Cardiac muscle cell (in vitro differentiated cells and primary cell): ENCODE data around the gene XPC. TPM values are rescaled to one million over a fixed set of nuclear protein-coding genes. Genes with fewer than 3 reads are reported as not detected.

ENCODE experiments used
- DNase-seq, 2 donors: peaks; one replicate each; pipeline versions ENCODE4 v3.0.0 to v3.0.0-alpha.2; 2010 to 2017; ENCODE audit warnings: low read depth in 1 of 2, low spot score in 1 of 2
- H3K27ac ChIP-seq: fragments of 200-600 bp; sonication (generic); 2 replicates; pipeline ENCODE4 v1.5.1; 2016
- H3K27me3 ChIP-seq: fragments of 200-600 bp; sonication (generic); 2 replicates; pipeline ENCODE4 v1.6.0; 2016; ENCODE audit warnings: control low read depth
- H3K36me3 ChIP-seq: fragments of 200-600 bp; sonication (generic); 2 replicates; pipeline ENCODE4 v1.5.1; 2016; ENCODE audit warnings: control low read depth
- H3K4me1 ChIP-seq: fragments of 200-600 bp; sonication (generic); 2 replicates; pipeline ENCODE4 v1.8.1; 2017; ENCODE audit warnings: low read depth, mild to moderate bottlenecking, mixed run types
- H3K4me3 ChIP-seq: fragments of 200-600 bp; sonication (generic); 2 replicates; pipeline ENCODE4 v1.5.1; 2016; ENCODE audit warnings: mild to moderate bottlenecking
- H3K9me3 ChIP-seq: fragments of 200-600 bp; sonication (generic); 2 replicates; pipeline ENCODE4 v1.5.1; 2017; ENCODE audit warnings: low read depth, mild to moderate bottlenecking, control low read depth
- polyA plus RNA-seq: library from polyadenylated mRNA; unstranded; fragments of >200 nt; fragmentation: Nextera tagmentation; extraction: Ambion mirVana; gene quantifications from 2 replicates; pipeline ENCODE4 v1.2.1, GENCODE V29; 2016
- total RNA-seq: library from RNA; depleted of rRNA; stranded (reverse); fragments of >200 nt; gene quantifications from 2 replicates; pipeline ENCODE4 v1.2.3, GENCODE V29; 2016
- TF ChIP-seq, protein P1 (sequence below): IDR thresholded peaks from 2 replicates; pipeline ENCODE4 v1.5.1; 2012; ENCODE audit warnings: low read depth, mild to moderate bottlenecking, low read length

XPC gene
- total and polyA plus RNA-seq, 2 experiments from 2014 or later, result 26.6 to 37.7 TPM

DNA sequence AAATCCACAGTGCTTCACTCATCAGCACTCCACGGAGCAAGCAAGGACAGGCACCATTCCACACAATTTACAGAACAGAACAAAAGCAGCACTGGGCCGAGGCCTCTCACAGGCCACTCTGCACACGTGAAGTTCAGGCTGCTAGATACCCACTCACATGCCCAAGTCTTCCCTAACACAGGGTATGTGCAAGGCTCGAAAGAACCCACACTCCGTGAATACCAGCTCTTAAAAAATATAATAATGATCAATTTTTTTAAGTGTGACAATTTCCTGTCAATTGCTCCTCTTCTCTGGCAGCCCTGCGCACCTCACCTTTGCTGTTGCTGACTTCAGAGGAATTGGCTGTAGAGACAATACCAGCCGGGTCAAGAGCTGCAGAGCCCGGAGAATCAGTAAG is 19.0 kb downstream of the XPC start:
- no peak for DNase-seq
- Histone ChIP-seq H3K27me3 (no peaks in the 10 kb centered on the region), H3K9me3 (no peaks in the 10 kb centered on the region), H3K4me1 (no peaks in the 10 kb centered on the region), H3K27ac (no peak overlapping the region), H3K4me3 (no peak overlapping the region), H3K36me3 (peaks cover 59% of the 10 kb centered on the region)
- TF ChIP-seq, protein P1, sequence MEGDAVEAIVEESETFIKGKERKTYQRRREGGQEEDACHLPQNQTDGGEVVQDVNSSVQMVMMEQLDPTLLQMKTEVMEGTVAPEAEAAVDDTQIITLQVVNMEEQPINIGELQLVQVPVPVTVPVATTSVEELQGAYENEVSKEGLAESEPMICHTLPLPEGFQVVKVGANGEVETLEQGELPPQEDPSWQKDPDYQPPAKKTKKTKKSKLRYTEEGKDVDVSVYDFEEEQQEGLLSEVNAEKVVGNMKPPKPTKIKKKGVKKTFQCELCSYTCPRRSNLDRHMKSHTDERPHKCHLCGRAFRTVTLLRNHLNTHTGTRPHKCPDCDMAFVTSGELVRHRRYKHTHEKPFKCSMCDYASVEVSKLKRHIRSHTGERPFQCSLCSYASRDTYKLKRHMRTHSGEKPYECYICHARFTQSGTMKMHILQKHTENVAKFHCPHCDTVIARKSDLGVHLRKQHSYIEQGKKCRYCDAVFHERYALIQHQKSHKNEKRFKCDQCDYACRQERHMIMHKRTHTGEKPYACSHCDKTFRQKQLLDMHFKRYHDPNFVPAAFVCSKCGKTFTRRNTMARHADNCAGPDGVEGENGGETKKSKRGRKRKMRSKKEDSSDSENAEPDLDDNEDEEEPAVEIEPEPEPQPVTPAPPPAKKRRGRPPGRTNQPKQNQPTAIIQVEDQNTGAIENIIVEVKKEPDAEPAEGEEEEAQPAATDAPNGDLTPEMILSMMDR, result no peak

- H3K9me3 ChIP-seq, result no peaks in the 10 kb centered on the region
- H3K4me1 ChIP-seq, result no peaks in the 10 kb centered on the region
- DNase-seq, result no peak
- TF ChIP-seq, protein P1, result no peak
- peaks cover 52% of the 10 kb centered on the region for H3K36me3 ChIP-seq
- H3K27me3 ChIP-seq, result no peaks in the 10 kb centered on the region
- no peak overlapping the region for H3K27ac ChIP-seq
- H3K4me3 ChIP-seq, result no peak overlapping the region
Measured at GRCh38 chr3:14158370-14158769, 20.0 kb downstream of the XPC start.

- no peak for DNase-seq
- no peaks in the 10 kb centered on the region for H3K9me3 ChIP-seq
- peaks cover 49% of the 10 kb centered on the region for H3K36me3 ChIP-seq
- no peaks in the 10 kb centered on the region for H3K27me3 ChIP-seq
- TF ChIP-seq, protein P1, result no peak
- no peak overlapping the region for H3K27ac ChIP-seq
- H3K4me1 ChIP-seq, result no peaks in the 10 kb centered on the region
- H3K4me3 ChIP-seq, result no peak overlapping the region
Measured at GRCh38 chr3:14157951-14158350, 20.4 kb downstream of the XPC start.

GRCh38 chr3:14156843-14157561 is 21.4 kb downstream of the XPC start:
- TF ChIP-seq, protein P1, result no peak
- no peaks in the 10 kb centered on the region for H3K9me3 ChIP-seq
- no peak overlapping the region for H3K4me3 ChIP-seq
- no peak for DNase-seq
- H3K36me3 ChIP-seq, result peaks cover 43% of the 10 kb centered on the region
- no peak overlapping the region for H3K27ac ChIP-seq
- no peaks in the 10 kb centered on the region for H3K27me3 ChIP-seq
- no peaks in the 10 kb centered on the region for H3K4me1 ChIP-seq

DNA sequence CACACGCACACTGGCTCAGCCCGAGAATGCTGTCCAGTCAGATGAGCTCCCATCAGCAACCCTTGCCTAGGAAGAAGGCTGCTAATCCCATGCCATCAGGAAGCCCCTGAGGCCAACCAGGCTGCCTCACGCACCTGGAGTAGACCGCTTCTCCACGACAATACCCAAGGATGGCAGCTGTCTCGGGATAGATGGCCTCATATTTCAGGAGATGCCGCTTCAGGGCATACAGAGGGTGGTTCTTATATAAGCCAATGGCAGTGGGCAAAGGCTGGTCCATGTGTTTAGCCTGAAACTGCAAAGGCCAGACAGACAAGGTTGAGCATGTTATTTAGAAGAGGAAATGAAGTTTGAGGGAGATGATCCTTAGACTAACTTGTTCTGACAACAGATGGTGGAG is 22.2 kb downstream of the XPC start:
- TF ChIP-seq, protein P1, result no peak
- Histone ChIP-seq H3K36me3 (peaks cover 41% of the 10 kb centered on the region), H3K27ac (no peak overlapping the region), H3K9me3 (no peaks in the 10 kb centered on the region), H3K4me1 (no peaks in the 10 kb centered on the region), H3K4me3 (no peak overlapping the region), H3K27me3 (no peaks in the 10 kb centered on the region)
- DNase-seq, result no peak
